ENCODE data around the gene OR2Z1.

The OR2Z1 gene, protein sequence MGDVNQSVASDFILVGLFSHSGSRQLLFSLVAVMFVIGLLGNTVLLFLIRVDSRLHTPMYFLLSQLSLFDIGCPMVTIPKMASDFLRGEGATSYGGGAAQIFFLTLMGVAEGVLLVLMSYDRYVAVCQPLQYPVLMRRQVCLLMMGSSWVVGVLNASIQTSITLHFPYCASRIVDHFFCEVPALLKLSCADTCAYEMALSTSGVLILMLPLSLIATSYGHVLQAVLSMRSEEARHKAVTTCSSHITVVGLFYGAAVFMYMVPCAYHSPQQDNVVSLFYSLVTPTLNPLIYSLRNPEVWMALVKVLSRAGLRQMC
- 0 to 0.88 (median 0) reads per million in 17 experiments for total RNA-seq

DNA sequence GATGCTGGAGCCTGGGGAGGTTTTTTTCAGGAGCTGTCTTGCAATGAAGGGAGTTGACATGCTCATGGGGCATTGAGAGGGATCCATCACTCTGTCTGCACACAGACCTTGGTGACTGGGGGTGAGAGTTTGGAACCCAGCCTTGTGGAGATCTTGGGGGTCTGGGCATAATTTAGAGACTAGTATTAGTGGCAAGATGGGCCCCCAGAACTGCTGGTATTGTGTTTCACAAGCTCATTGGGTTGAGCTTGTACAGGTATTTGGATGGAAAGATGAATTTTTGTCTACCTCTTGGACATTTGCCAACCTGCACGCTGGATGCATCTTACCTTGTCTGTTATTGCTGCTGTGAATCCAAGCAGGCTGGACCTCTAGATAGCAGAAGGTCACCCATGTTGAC lies at the start of gene OR2Z1:
TSS of gene OR2Z1 (plus strand) at position 301 of the 400 bp plus-strand sequence. CDS start 9,395 bp downstream, outside the sequence.
- no peak for DNase-seq

DNA sequence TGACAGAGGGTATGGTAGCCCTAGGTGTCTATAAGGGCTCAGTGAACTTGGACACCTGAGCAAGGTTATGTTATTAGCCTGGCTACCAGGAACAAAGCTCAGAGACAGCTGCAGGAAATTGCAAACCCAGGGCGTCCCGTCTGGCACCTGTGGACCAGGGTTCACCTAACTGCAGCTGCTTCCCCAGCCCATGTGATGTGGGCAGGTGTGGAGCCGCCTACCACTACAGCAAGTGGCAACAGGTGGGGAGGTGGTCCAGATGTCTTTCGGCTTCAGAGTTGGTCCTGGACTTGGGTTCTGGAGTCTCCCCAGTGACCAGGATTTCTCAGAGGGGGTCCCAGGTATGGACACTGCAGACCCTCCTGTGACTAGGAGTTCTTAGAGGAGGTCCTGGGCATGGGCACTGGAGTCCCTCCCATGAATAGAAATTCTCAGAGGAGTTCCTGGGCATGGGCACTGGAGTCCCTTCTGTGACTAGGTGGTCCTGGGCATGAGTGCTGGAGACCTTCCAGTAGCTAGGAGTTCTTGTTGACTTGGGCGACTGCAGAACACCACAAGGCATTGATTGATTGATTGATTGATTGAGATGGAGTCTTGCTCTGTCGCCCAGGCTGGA lies 48.0 kb upstream of the OR2Z1 start:
- no peak for DNase-seq

DNA sequence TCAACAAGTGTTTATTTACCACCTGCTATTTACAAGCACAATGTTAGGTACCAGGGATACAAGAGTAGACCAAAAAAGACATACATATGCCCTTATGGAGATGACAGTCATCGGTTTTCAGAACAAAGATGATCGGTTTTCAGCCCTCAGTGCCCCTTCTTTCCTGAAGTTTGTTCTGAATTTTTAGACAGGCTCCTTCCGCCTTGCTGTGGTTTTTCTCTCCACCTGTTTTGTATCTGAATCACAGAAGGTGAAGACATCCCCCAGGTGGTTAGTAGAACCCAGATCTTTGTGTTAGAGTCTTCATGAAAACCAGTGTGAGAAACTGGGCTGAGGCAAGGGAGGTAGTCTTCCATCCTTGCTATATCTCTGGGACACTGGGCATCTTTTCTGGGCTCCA lies 46.4 kb upstream of the OR2Z1 start:
- no peak for DNase-seq

DNA sequence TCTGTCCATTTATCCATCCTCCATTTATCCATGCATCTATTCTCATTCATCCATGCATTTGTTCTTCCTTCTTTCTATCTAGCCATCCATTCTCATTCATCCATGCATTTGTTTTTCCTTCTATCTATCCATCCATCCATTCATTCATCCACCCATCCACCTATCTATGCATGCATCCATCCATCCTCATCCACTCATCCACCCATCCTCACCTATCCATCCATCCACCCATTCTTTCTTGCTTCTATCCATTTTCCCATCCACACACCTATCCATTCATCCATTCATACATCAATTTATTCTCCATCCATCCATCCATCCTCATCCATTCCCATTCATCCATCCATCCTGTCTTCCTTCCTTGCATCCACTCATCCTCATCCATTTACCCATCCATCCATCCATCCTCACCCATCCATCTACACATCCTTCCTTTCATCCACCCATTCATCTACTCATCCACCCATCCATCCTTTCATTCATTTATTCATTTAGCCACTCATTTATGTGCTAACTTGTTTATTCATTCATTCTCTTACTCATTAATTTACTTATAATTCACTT lies 43.1 kb upstream of the OR2Z1 start:
- no peak for DNase-seq

DNA sequence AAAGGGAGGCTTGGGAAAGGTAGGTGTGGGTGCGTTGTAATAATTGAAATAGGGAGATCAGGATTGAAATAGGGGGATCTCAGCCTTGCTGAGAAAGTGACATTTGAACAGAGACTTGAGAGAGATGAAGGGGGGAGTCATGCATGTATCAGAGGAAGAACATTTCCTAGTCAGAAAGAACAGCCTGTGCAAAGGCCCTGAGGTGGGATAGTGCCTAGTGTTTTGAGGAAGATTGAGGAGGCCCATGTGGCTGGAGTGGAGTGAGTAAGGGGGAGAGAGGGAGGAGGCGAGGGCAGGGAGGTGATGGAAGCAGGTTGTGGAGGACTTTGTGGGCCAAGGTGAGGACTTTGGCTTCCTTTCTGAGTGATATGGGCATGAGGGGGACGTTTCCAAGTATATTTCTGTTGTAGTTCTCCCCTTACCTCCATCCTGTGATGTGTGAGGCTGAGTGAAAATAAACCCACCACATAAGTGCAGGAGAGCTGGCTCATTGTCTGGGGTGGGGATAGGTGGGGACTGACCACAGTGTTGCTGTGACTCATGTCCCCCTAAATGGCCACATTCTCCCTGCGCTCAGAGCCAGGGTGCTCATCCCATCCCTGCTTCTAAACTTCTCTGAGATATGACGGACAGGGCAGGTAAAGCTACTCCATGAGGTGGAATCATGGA lies 40.6 kb upstream of the OR2Z1 start:
- no peak for DNase-seq

DNA sequence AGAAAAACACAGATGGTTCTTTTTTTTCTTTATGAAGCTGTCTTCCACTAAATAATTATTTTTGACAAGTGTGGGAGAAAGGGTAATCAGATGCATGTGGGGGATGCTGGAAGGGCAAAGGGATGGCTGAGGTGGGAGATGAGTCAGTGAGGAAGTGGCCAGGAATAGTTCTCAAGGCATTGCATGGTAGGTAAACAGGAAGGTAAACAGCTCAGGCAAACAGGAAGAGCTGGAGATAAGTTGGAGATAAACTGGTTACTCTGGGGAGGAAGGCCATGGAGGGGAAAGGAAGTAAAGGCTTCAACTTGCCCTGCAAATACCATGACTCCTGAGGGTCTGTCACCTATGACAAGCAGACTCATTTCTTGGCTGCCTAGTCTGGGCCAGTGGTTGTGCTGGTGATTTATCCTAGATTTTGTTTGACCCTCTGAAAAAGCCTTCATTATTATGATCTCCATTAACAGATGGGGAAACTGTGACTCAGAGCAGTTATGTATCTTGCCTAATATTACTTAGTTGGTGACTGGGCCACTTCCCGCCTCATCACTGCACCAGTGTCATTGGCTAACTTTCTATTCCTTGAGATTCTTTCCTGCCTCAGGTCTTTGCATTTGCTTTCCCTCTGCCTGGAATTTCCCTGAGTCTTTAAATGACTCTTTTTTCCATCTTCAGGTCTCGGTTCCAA lies 39.9 kb upstream of the OR2Z1 start:
- peak; percentile 49 to 82 (median 72) for DNase-seq

DNA sequence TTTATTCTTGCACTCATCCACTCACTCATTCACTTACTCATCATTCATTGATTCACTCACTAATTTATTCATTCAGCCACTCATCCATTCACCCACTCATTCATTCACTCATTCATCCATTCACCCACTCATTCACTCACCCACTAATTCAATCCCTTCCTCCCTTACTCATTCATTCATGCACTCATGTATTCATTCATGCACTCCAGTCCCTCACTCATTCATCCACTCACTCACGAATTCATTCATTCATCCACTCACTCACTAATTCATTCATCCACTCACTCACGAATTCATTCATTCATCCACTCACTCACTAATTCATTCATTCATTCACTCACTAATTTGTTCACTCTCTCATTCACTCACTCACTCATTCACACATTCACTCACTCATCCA lies 39.0 kb upstream of the OR2Z1 start:
- DNase-seq, result no peak

DNA sequence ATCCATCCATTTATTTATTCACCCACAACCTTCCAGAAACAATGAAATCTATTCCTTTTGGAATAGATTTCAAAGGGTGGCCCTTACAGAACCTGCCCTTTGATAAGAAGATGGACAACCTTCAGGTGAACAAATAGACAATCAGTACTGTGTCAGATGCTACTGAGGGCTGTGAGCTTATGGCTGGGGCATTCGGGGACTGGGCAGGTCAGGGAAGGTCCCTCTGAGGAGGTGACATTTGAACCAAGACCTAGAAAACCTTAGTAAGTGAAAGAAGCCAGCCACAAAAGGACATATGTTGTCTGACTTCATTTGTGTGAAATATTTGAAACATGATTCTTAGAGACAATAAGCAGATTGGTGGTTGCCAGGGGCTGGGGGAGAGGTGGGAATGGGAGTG lies 38.5 kb upstream of the OR2Z1 start:
- no peak for DNase-seq

DNA sequence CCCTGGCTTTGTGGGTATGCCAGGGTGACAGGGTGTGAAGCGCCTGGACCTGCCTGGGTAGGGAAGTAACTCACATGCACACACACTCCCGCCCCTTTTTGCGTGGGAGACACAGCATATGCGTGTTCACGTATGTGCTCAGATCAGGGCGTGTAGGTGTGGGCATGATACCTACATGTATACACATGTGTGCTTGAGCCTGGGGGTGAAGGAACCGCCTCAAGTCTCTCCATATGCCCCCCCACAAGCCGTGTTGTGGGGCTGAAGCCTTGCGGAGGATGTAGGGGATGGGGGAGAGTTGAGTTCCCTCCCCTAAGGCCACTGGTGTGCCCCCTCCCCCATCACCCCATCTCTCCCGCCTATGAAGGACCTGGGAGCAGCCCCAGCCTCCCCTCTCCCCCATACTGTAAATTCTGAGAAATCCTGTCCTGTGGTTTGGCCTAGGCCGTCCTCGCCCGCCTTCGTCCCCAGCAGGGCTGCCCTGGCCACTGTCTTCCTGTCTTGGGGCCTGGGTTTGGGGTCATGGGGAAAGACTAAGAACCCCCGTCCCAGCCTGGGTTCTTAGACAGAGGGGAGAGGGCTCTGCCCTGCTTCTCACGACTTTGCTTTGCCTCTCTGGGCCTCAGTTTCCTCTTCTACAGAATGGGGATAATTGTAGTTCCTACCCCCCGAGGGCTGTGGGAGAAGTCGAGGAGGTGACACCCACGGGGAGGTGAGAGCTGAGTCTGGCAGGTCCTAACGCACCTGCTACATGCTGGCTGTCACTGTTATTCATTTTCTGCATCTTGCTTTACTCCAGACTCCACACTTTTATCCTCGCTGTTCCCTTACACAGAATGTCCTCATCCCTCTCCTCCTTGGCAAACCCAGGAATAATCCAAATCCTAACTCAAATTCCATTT lies 37.2 kb upstream of the OR2Z1 start:
- DNase-seq, result peak in 3 of 4 experiments; percentile 32 to 67 (median 61)

DNA sequence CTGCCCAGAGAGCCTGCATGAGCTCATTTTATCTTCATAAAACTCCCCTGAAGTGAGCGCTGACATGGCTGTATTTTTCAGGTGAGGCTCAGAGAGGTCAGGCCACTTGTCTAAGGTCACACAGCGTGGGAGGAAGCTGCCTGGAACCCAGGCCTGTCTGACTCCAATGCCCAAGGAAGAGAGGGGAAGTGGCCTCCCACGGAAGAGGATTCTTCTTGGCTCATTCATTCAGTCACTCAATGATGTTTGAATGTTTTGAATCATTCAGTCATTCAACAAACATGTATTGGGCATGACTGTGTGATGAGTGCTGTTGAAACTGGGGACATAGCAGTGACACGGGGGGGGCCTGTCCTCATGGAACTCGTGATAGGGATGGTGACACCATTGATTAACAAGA lies 34.9 kb upstream of the OR2Z1 start:
- peak; percentile 17 to 65 (median 50) for DNase-seq

DNA sequence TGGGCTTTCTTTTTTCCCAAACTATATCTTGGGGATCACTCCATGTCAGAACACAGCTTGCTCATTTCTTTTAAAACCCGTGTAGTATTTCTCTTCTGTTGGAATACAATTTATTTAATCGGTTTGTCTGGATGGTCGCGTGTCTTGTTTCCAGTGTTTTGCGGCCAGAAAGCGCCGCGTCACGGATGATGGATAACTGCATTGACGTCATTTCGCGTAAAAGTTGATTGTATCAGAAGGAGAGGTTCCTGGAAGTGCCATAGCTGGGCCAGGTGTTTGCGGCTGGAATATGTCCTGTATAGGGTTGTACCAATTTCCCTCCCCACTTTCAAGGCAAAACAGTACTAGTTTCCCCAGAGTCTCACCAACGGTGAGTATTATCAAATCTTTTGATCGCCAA lies 32.5 kb upstream of the OR2Z1 start:
- DNase-seq, result no peak

DNA sequence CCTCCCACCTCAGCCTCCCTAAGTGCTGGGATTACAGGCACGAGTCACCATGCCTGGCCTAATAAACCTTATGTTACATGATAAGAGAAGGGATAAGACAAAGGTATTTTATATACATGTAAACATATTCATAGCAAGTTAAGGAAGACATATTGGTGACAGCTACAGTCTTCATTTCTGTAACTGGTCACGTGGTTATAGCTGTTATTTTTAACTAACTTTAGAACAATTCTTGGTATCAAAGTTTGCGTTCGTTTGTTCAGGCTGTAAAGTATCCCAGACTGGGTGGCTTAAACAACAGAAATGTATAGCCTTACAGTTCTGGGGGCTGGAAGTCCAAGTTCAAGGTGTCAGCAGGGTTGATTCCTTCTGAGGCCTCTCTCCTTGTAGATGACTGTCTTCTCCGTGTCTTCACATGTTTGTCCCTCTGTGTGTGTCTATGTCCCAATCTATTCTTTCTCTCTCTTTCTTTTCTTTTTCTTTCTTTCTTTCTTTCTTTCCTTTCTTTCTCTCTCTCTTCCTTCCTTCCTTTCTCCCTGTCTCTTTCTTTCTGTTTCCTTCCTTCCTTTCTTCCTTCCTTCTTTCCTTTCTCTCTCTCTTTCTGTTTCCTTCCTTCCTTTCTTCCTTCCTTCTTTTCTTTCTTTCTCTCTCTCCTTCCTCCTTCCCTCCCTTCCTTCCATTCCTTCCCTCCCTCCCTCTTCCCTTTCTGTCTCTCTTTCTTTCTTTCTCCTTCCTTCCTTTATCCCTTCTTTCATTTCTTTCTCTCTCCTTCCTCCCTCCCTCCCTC lies 30.5 kb upstream of the OR2Z1 start:
- DNase-seq, result no peak

DNA sequence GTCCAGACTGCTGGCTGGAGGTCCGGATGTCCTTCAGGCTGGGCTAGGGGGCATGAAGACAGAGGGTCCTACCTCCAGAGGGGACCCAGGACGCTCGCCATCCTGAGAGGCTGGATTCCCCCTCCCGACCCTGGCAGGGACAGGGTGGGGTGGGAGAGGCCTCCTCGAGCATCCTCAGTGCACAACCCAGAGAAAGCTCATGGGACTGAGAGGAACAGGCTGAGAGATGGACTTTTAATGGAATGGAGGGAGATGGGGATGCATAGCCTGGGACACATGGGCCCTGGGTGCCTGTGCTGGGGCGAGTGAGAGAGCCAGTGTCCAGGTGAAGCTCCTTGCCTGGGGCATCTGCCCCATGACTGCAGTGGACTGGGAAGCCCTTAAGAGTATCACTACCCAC lies 25.9 kb upstream of the OR2Z1 start:
- no peak for DNase-seq

DNA sequence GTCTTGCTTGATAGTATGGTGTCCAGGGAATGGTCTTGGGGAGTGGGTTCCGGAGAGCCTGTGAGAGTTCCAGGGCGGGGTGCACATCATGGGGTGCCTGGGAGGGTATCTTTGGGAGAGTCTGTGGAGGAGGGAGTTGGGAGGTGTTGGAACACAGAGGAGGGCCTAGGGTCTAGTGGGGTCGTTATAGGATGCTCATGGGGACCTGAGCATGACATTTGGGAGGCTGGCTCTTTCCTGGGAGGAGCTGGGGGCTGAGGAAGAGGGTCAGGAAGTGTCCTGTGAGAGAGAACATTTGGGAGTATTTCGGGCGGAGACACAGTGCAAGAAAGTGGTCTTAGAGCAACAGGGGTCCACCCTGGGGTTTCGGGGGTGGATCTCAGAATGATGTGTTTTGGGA lies 25.5 kb upstream of the OR2Z1 start:
- no peak for DNase-seq

DNA sequence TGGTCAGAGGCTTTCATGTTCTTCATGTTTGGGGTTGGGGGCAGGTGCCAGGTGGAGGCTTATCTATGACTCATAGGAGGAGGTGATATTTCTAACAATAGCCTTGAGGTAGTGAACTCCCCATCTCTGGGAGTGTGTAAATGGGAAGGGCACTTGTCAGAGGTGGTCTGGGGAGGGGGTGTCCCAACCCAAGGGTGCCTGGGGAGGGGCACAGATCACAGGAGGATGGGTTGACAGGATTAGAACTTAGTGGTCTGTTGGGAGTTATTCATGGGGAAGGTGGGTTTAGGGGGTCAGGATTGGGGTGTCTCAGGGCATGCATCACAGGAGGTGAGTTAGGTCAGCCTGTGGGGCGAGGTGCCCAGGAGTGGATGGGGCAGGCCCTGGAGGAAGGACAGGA lies 24.4 kb upstream of the OR2Z1 start:
- no peak for DNase-seq

DNA sequence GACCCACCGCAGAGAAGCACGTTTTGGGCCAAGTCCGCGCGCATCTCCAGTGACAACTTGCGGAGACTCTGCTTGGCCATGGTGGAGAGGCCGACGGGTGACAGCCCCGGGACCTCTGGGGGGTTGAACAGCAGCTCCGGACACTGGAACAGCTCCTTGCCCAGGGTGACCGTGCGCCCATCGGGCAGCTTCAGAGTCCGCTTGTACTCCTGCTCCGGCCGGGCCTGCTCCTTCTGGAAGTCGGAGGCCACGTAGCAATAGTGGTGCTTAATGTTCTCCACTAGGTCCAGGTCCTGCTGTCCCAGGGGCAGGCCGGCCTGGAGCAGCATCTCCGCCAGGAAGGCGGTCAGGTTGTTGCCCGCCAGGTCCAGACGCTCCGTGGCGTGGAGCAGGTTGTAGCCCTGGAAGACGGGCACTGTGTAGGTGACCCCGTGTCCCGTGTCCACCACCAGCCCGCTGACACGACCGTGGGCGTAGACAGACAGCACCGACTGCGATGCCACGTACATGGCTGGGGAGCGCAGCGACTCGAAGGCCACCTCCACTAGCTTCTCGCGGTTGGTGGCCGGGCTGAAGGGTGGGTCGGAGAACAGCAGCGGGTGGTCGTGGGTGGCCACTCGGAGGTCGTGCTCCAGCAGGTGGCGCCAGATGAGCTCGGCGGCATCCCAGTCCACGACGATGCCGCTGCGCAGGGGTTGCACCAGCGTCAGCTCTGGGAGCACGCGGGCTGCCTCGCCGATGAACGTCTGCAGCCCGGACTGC lies 23.6 kb upstream of the OR2Z1 start:
- DNase-seq, result peak in 2 of 4 experiments; percentile 28 to 37

DNA sequence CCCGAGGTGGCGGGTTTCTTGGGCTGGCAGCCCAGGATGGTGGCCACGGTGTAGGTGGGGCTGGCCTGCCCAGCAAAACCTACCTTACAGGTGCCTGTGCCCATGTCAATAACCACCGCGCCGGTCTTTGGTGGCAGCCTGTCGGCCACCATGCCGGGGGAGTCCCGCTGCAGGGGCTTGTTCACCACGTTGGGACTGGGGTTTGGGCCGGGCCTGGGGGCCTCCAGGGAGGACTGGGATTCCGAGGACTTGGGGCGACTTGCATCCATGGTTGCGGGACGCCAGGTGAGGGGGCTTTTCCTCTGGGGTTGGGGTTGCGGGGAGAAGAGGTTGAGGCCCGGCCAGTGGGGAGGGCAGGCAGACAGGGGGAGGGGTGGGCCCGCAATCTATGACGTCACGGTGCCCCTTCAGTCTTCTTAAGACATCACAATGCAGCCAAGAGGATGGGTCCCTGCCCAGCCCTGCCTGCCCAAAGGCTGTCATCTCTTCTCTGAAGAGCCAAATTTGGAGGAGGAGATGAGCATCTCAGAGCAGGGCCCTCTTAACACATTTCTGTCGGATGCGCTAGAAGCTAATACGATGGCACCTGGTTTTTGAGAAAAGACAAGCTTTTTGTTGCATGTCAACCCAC lies 22.9 kb upstream of the OR2Z1 start, which contains the start of gene ACTL9:
TSS of gene ACTL9 (minus strand) at position 363 of the 631 bp plus-strand sequence. CDS start at position 269, 94 bp downstream.
- DNase-seq, result no peak

DNA sequence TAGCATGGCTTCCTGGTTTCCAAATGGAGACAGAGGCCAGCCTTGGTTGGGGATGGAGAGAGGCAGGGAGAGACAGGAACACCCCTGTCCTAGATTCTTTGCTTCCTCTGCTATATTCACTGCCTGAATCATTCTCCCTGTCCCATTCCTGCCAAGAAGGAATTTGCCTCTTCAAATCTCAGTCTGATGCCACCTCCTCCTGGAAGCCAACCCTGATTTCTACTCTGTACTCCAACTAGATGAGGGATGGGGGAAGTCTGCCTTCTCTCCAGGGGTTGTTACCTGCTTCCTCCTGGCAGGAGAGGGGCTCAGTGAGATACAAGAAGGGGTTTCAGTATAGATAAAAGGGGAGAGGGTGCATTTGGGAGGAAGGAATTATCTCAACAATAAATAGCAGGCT lies 21.5 kb upstream of the OR2Z1 start:
- DNase-seq, result no peak

DNA sequence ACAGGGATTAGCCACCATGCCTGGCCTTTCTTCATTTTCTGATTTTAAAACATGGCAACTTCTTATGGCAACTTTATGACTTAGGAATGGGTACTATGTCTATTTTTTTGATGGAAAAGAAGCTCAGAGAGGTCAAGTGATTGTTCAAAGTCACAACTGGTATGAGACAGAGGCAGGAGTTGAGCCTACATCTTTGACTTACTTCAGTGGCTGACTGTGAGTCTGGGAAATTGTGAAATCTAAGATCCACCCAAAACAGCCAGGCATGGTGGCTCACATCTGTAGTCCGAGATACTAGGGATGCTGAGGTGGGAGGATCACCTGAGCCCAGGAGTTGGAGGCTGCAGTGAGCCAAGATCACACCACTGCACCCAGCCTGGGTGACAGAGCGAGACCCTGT lies 20.5 kb upstream of the OR2Z1 start:
- peak in 2 of 4 experiments; percentile 41 to 51 for DNase-seq
